ENCODE data around the gene GAS2L1. TPM values are rescaled to one million over a fixed set of nuclear protein-coding genes. Genes with fewer than 3 reads are reported as not detected.

Gene GAS2L1
- total and polyA plus RNA-seq, 2 donors (not counting 1 experiment from before 2014, with no cell fraction given) = 0.25 TPM; not detected in 1

DNA sequence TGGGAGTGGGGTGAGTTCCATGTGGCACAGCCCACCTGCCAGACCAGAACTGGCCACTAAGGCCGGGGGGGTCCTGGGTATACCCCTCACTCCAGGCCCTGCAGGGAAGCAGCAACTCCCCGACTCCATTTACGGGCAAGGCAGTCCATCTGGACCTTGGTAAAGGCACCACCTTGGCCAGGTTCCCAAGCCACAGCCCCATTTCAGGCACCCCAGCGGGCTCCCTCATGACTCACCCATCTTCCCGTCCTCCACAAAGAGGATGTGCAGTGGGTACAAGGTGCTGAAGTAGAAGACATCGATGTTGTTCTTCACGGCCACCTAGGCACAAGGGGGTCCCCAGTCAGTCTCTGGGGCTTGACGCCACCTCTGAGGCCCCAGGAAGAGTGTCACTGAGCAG is 24.8 kb downstream of the GAS2L1 start:
- no peak for DNase-seq
- Mint-ChIP-seq H3K4me1 (no peaks in the 10 kb centered on the region), H3K27ac (no peak overlapping the region), H3K27me3 (no peaks in the 10 kb centered on the region), H3K4me3 (no peak overlapping the region), H3K9me3 (ENCODE audit: insufficient read depth) (no peaks in the 10 kb centered on the region)
- WGBS (ENCODE audit: insufficient coverage) = 98% methylated on average over 7 of the region's 8 CpGs
- H3K4me1 ChIP-seq (ENCODE audit: control insufficient read depth in 2 of 2, insufficient read depth in 2 of 2, low read length in 2 of 2) = no peaks in the 10 kb centered on the region
- no peak for ATAC-seq (ENCODE audit: low read depth)
- H3K27me3 ChIP-seq (replicated peaks in 1 of 4; ENCODE audit: control extremely low read depth in 1 of 4, control insufficient read depth in 3 of 4, insufficient read depth in 4 of 4, low read length in 3 of 4) = no peaks in the 10 kb centered on the region
- no peak overlapping the region for H2AFZ ChIP-seq (ENCODE audit: insufficient read depth, low read depth, low read length, poor library complexity, severe bottlenecking)
- H3K4me3 ChIP-seq (ENCODE audit: control extremely low read depth in 1 of 5, extremely low read depth in 1 of 5, insufficient read depth in 1 of 5, low read depth in 2 of 5, low read length in 4 of 5) = no peak overlapping the region
- H4K20me1 ChIP-seq (ENCODE audit: control insufficient read depth, insufficient read depth, low read length, poor library complexity, severe bottlenecking) = peaks cover 55% of the 10 kb centered on the region
- TF ChIP-seq EZH2 (IDR thresholded peaks at IDR 0.05; ENCODE audit: borderline replicate concordance, insufficient read depth, low read depth, low read length, poor library complexity, severe bottlenecking) = no peak
- TF ChIP-seq, protein P1, sequence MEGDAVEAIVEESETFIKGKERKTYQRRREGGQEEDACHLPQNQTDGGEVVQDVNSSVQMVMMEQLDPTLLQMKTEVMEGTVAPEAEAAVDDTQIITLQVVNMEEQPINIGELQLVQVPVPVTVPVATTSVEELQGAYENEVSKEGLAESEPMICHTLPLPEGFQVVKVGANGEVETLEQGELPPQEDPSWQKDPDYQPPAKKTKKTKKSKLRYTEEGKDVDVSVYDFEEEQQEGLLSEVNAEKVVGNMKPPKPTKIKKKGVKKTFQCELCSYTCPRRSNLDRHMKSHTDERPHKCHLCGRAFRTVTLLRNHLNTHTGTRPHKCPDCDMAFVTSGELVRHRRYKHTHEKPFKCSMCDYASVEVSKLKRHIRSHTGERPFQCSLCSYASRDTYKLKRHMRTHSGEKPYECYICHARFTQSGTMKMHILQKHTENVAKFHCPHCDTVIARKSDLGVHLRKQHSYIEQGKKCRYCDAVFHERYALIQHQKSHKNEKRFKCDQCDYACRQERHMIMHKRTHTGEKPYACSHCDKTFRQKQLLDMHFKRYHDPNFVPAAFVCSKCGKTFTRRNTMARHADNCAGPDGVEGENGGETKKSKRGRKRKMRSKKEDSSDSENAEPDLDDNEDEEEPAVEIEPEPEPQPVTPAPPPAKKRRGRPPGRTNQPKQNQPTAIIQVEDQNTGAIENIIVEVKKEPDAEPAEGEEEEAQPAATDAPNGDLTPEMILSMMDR (IDR thresholded peaks at IDR 0.05) = no peak
- no peaks in the 10 kb centered on the region for H3K9me3 ChIP-seq (ENCODE audit: control extremely low read depth in 1 of 3, control insufficient read depth in 2 of 3, insufficient read depth in 1 of 3, low read length in 2 of 3)
- H3K79me2 ChIP-seq (ENCODE audit: control insufficient read depth, insufficient read depth, low read length) = no peaks in the 10 kb centered on the region
- H3K4me2 ChIP-seq (replicated peaks; ENCODE audit: low read depth, low read length, poor library complexity, severe bottlenecking) = no peak overlapping the region
- peaks cover 2 to 85% of the 10 kb centered on the region in 2 experiments for H3K36me3 ChIP-seq (replicated peaks in 1 of 2; ENCODE audit: control extremely low read depth in 1 of 2, control insufficient read depth in 1 of 2, extremely low read depth in 1 of 2, insufficient read depth in 2 of 2, low read length in 1 of 2)
- ChIA-PET POLR2A (no interaction called here), CTCF (no interaction called here)
- intact Hi-C loops (cut with micrococcal nuclease) = no loop called here
- H3K9ac ChIP-seq (ENCODE audit: low read length) = no peak overlapping the region
- H3K27ac ChIP-seq (ENCODE audit: low read length in 2 of 2) = no peak overlapping the region

DNA sequence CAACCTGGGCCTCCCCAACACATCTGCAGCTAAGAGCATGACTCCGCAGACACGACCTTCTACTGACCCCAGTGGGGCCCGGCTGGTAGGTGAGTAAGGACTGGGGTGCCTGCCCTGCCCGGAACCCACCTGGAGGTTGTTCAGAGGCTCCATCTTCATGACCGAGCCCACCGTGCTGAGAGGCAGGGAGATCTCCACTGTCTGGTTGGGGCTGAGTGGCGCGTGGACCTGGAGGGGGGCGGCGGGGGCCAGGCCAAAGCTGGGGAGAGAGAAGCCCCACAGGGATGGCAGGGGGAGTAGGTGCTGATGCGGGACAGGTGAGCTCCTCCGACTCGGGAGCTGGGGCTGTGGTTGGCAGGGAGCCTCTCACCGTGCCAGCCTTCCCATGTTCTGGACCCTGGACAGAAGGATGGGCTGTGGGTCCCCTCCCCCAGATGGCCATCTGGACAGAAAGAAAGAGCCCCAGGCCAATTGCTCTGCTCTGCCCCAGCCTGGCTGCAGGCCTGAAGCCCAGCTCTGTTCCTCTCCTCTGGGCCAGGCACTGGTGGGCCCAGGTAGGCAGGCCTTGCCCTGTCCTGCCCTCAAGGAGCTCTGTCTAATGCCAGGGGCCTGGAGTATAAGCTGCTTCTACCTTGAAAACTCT is 25.3 kb downstream of the GAS2L1 start:
- WGBS (ENCODE audit: insufficient coverage) = 92% methylated on average over 14 of the region's 14 CpGs
- H3K4me2 ChIP-seq (replicated peaks; ENCODE audit: low read depth, low read length, poor library complexity, severe bottlenecking) = no peak overlapping the region
- POLR2A ChIA-PET = no interaction called here
- no peaks in the 10 kb centered on the region for H3K79me2 ChIP-seq (ENCODE audit: control insufficient read depth, insufficient read depth, low read length)
- ATAC-seq (ENCODE audit: low read depth) = no peak
- H3K27ac Mint-ChIP-seq = no peak overlapping the region
- no peak overlapping the region for H3K27ac ChIP-seq (ENCODE audit: low read length in 2 of 2)
- H3K36me3 ChIP-seq (replicated peaks in 1 of 2; ENCODE audit: control extremely low read depth in 1 of 2, control insufficient read depth in 1 of 2, extremely low read depth in 1 of 2, insufficient read depth in 2 of 2, low read length in 1 of 2) = peaks cover 2 to 88% of the 10 kb centered on the region in 2 experiments
- no peak overlapping the region for H2AFZ ChIP-seq (ENCODE audit: insufficient read depth, low read depth, low read length, poor library complexity, severe bottlenecking)
- H3K4me3 Mint-ChIP-seq = no peak overlapping the region
- H3K27me3 ChIP-seq (replicated peaks in 1 of 4; ENCODE audit: control extremely low read depth in 1 of 4, control insufficient read depth in 3 of 4, insufficient read depth in 4 of 4, low read length in 3 of 4) = no peaks in the 10 kb centered on the region
- intact Hi-C loops (cut with micrococcal nuclease) = no loop called here
- H3K9me3 Mint-ChIP-seq (ENCODE audit: insufficient read depth) = no peaks in the 10 kb centered on the region
- CTCF ChIA-PET = no interaction called here
- H3K4me1 Mint-ChIP-seq = no peaks in the 10 kb centered on the region
- H3K9me3 ChIP-seq (ENCODE audit: control extremely low read depth in 1 of 3, control insufficient read depth in 2 of 3, insufficient read depth in 1 of 3, low read length in 2 of 3) = no peaks in the 10 kb centered on the region
- no peak for DNase-seq
- no peaks in the 10 kb centered on the region for H3K4me1 ChIP-seq (ENCODE audit: control insufficient read depth in 2 of 2, insufficient read depth in 2 of 2, low read length in 2 of 2)
- H4K20me1 ChIP-seq (ENCODE audit: control insufficient read depth, insufficient read depth, low read length, poor library complexity, severe bottlenecking) = peaks cover 61% of the 10 kb centered on the region
- H3K9ac ChIP-seq (ENCODE audit: low read length) = no peak overlapping the region
- TF ChIP-seq EZH2 (IDR thresholded peaks at IDR 0.05; ENCODE audit: borderline replicate concordance, insufficient read depth, low read depth, low read length, poor library complexity, severe bottlenecking) = no peak
- TF ChIP-seq, protein P1 (IDR thresholded peaks at IDR 0.05) = no peak
- H3K4me3 ChIP-seq (ENCODE audit: control extremely low read depth in 1 of 5, extremely low read depth in 1 of 5, insufficient read depth in 1 of 5, low read depth in 2 of 5, low read length in 4 of 5) = no peak overlapping the region
- H3K27me3 Mint-ChIP-seq = no peaks in the 10 kb centered on the region

All from B cell (primary cell).